COLO668 (cell line): ENCODE results near the gene CACNA1C.

ENCODE experiments used
- DNase-seq: peaks from one replicate; lab custom pipeline; 2025; ENCODE audit not compliant: unreplicated experiment; lab: John Stamatoyannopoulos, UW

CACNA1C gene

DNA sequence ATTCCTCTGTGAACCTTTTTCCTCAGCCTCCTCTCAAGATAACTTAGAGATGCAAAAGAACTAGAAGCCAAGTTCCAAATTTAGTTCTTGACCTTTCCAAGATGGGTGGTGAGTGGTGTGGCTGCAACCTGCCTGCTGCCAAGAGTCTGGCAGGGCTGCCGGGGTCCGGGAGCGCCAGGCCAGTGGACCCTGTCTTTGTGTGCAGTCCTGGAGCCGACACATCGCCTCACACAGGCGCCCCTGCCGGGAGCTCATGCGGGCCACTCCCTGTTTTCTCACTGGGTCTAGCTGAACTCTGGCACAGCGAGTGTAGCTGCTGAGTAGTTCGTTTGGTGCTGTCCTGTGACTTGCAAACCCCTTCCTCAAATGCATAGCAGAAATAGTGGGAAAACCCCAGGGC, 84.9 kb downstream of the CACNA1C start:
- no peak for DNase-seq

DNA sequence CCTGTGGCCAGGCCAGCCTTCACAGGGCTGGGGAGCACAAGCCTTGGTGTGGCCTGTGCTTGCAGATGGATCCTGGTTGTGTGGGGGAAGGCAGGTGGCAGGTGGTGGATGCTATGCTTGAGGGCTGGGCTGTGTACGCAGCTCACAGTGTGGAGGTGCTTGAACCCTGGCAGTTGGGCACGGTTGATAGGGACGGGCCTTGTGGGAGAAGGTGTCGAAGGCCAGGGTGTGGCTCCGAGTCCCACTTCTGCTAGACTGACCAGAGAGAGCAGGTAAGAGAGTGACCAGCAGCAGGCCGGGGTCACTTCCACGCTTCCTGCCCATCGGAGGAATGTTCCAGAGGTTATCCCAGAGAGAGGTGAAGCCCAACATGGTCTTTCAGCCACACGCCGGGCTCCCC, 85.5 kb downstream of the CACNA1C start:
- peak; percentile 20 for DNase-seq

DNA sequence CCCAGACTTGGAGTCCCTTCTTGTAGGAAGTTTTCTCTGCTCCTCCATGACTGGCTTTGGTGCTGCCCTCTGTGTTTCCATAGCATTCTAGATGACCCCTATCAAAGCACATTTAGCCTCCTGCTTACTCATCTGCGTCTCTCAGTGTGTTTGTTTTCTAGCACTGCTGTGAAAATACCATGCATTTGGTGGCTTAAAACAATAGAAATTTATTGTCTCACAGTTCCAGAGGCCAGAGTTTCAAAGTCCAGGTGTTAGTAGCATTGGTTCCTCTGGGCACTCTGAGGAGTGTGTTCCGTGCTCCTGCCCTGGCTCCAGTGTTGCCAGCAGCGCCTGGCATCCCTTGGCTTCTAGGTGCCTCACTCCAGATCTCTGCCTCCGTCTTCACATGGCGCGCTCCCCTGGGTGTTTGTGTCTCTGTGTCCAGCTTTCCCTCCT, 86.1 kb downstream of the CACNA1C start:
- no peak for DNase-seq

DNA sequence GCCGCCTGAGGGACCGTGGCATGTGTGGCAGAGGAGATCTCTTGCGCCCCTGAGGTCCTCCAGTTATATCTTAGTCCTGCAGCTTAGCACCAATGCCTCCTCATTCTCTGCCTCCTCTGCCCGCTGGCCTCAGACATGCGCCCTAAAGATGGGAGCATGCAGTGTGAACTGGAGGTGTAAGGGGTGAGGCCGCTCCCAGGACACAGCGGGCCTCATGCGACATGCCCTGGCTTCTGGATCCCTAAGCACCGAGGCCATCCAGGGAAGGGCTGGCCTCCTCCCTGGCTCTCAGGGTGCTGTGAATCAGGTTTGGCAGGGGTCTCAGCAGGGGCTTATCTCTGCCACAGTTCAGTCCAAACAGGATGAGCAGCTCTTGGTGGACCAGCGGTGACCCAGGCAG, 86.9 kb downstream of the CACNA1C start:
- no peak for DNase-seq

DNA sequence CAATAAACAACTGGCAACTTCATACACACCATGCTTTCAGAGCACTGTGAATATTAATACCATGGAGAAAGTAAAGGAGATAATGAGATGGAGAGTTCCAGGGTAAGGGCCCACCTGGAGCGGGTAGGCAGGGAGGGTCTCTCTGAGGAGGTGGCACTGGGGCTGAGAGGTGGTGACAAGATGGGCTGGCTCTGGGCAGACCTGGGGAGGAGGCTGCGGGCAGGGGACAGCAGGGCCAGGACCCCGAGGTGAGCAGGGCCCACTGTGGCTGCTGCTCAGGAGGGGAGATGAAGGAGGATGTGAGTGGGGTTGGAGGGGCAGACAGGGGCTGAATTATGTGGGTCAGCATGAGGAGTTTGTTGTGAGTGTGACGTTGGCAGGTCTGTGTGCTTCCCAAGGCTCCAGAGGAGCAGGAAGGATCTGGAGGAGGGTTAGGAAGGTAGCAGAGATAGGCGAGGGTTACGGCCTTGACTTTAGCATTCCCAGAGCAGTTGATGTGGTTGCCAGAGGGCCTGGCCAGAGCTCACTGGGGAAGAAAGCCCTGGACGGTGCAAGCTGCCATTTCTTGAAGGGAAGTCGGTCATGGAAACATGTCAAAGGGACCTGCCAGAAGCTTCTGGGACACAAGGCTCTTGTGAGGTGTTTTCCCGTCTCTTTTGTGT, 88.2 kb downstream of the CACNA1C start:
- DNase-seq: no peak

DNA sequence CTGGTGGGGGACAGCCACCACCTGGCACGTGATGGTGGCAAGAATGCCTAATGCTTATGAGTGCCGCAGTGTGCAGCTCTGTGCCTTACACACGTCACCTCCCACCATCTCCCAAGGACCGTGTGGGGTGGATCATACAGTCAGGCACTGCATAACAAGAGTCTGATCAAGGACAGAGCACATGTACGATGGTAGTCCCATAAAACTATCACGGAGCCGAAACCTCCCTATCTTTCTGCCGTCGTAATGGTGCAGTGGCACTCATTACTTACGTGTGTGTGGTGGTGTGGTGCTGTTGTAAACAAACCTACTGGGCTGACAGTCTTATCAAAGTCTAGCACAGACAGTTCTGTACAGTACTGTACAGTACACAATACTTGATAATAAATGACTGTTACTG, 89.3 kb downstream of the CACNA1C start:
- no peak for DNase-seq

DNA sequence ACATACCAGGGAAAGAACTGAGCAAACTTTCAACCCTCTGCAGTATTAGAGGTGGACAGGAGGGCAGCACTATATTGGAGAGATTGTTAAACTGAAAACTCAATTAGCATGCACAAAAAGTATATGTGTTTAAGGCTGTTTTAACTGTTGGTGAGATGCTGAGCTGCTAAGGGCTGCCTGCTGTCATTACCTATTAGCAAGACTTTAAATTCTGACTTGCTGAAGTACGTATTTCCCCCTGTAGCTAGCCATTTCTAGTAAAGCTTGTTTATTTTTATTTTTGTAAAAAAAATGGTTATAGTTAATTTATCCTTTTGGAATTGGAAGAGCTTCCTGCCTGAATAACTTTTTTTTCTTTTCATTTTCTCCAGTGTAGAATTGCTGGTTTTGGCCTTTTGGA, 92.2 kb downstream of the CACNA1C start:
- DNase-seq: no peak

DNA sequence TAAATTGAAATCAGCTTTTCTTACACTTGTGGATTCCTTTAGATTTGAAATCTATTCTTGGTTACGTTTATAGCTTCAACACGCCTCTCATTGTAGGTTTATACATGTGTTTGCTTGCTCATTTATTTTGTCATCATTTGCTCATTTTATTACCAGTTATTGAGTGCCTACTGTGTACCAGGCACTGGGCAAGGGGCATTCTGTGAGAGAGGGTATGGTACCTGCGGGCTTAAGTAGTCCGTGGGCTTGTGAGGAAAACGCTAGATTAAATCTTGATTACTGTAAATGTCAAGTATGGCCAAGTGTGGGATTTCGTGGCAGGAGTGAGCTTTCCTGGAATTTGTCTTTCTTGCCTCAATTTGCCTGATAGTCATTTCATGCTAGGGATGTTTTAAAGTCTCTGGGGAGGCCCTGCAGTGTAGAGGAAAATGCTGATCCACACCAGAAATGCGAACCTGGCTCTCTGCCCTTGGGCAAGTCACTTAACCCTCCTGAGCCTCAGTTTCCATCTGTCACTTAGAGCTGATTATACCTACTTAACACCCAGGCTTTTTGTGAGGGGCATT, 92.7 kb downstream of the CACNA1C start:
- no peak for DNase-seq

DNA sequence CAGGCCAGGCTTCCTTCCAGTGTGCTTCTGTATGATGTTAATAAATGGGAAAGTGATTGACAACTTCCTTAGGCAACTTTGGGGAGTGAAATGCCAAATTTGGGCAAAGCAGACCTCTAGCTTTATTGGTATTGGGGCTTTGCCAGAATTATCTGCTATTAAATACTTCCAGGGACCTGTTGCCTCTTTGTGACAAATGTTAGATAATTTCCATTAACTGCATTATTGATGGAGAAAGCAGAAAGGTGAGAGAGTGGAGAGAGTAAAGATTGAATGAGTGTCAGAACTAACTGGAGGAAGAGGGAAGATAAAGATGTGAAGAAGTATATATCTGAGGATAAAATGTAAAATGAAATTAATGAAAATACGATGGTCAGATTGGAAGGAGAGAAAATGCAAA, 94.5 kb downstream of the CACNA1C start:
- no peak for DNase-seq

DNA sequence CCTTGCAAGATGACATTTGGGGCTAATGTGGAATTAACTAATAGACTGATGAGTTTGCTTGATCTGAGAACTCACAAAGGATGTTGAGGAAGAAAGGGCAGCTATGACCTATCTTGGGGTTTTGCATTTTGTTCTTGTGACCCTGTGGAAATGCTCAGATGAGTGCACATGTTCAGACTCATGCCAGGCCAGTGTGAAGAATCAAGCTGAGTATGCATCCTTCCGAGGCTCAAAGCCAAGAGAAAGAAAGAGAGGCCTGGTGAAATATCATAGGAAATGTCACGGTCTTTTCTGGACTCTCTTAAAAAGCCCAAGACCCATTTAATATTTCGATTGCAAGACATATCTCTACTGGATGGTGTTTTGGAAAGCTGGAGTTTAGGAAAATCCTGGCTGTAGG, 96.3 kb downstream of the CACNA1C start:
- DNase-seq: no peak

DNA sequence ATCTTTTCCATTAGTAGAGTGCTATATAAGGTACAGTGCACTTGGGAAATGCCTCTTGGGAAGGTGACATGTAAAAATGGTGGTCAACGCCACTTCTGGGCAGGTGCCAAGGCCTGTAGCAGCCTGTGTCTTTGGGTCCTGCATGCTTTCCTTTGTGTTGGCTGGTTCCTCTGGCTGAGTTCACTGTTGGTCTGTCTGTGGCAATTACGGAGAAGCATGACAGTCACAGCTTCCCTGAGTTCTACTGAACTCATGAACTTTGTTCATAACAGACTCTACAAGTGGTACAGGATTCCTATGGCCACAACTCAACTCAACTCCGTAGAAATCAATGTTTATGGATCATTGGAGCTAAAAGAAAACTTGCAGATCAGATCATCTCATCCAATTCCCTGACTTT, 98.0 kb downstream of the CACNA1C start:
- no peak for DNase-seq

DNA sequence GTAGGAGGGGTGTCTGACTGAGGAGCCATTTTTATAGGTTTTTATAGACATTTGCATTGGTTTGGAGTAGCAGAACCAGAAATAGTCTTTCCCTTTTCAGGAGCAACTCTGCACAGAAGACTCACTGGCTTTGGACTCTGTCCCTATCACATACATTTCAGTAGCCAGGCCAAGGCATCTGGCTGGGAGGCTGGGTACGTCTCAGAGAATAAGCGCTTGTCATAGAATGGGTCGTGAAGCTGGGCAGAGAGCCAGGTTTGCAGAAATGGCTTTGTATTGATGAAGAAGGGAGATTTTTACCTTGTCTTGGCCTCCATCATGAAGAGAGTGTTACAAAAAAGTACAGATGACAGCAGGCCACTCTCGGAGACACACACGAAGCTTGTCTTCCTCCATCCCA, 98.6 kb downstream of the CACNA1C start:
- no peak for DNase-seq

DNA sequence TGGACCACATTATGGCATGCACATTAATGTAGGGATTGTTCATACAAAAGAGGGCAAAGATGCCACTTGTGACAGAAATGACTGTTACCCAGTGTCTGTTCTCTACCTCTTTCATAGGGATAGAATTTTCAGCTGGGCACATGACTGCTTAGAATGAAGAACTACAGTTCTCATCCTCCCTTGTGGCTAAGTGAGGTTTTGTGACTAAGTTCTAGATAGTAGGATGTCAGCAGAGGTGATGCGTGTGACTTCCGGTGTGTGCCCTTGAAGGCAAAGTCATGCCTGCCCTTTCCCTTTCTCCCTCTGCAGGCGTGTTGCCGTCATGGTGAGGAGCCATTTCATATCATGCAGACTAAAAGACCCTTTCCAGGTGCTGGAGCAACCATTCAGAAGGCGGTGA, 99.3 kb downstream of the CACNA1C start:
- DNase-seq: no peak

DNA sequence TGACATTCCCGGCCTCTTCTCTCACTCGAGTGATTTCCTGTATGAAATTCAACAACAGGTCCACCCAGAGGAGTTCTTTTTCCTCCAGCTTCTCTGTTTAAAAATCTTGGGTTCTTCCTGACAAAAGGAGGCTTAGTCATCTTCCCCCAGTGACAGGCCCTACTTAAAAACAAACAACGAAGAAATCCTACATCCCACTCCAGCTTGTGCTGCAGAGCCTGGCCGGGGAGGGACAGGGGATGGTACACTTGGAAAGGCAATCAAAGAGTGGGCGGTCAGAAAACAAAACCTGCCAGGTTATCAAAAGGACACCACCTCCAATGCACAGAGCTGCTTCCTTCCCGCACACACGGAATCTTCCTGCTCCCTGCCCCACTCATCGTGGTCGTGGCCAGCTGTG, 101.3 kb downstream of the CACNA1C start:
- no peak for DNase-seq

DNA sequence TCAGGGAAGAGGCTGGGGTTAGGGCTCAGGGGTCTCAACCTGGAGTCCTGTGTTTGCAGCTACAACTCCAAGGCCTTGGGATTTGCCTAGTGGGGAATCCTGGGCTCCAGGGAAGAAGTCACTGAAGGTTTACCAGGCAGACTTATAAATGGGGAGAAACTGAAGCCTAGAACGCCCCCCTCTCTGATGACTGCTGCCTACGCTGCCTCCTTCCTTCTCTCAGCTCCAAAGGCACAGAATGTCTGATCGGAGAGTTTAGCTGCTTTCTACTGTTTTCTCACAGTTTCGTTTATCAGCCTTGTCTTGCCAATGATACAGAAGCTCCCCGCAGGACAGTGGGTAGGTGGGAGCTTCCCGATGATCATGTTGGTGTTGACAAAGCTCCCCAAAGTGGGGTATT, 101.7 kb downstream of the CACNA1C start:
- no peak for DNase-seq

DNA sequence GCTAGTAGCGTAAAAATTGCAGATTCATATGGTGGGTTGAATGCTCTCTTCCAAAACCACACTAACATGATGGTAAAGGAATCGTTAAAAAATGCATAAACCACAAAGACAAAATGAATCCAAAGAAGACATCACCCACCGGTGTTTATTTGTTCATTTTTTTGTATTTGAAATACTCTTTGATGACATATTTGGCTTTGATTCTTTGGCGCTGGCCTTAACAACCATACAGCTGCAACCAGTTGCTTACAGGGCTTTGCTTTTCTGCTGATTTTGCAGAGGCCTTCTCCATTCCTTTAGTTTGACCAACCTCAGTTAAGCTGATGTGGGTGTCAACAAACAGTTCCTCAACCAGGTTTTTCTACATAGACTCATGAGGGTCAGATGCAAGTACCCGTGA, 103.5 kb downstream of the CACNA1C start:
- DNase-seq: no peak

DNA sequence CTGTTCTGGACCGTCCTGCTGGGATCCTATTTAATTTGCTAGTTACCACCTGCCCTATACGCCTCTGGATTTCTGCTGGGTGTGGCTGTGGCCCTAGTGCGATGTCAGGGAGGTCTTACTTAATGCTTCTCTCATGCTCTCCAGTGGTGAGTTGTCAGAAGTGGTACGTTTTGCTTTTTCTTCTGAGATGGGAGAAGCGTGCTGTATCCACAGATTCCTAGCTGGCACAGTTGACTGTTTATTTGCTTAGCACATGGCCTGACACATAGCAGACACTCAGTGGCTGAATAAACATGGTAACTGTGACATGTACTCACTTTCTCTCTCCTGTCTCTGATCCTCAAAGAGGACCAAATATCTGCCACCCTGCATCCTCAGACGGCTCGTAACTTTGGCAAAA, 107.3 kb downstream of the CACNA1C start:
- DNase-seq: peak; percentile 17

DNA sequence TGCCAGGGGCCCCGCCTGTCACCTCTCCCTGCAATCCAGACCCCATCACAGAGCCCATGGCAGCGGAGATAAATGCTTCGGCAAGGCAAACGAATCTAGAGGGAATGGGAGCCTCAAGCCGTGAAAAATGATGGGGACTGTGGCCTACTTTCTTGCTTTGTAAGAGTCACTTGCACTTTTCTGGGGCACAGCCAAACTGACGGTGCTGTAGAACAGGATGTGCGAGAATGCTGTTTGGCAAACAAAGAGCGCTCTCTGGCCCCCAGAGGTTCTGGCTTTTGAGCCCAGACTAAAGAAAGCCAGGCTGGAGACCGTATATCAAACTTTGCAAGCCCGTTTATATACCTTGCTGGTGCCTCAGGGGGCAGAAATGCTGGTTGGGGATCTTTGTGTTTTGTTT, 108.7 kb downstream of the CACNA1C start:
- DNase-seq: no peak

DNA sequence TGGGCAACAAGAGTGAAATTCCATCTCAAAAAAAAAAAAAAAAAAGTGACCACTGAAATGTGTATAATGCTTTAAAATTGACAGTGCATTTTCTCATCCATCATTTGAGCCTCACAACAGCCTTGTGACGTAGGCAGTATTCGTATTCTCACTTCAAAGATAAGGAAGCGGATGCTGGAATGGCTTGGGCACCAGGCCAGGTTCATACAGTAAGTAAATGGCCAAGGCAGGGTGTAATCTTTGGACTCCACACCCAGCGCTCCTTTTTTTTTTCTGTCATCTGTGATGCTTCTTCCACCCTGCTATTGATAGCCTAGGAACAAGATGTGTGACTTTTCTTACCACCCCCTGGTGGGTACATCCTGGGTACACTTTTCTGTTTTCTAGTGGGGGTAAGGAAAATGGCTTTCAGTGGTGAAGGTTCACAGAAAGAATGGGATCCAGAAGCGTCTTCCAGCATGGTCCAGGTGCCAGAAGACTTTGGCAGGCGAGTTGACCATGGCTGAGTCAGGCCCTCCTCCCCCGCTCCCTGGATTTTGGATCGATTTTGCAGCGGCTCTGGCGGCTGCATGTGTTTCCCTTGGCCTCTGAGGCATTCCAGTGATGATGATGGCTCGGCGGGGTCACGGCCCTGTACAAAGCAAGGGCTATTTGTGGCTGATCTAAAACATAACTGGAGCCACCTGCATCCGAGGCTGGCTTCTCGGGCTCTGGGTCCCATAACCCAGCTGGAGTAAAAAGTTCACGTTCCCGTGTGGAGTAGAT, 110.6 kb downstream of the CACNA1C start:
- DNase-seq: no peak

DNA sequence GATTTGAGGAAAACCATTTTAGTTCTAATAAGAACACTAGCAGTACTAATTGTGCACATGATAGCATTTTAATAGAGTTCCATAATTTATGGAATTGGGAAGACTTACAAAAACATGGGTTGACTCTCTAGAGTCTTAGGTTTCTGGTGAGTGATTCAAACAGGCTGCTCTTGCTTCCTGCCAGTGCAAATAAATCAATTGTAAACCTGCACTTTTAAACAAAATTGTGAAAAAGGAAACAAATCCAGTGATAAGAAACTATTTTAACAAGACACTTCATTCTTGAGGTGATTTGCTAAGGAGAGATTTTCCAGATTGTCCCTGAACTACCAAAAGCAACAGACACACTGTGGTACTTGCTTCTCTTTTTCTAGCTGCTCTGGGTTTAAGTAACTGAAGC, 112.2 kb downstream of the CACNA1C start:
- DNase-seq: no peak

DNA sequence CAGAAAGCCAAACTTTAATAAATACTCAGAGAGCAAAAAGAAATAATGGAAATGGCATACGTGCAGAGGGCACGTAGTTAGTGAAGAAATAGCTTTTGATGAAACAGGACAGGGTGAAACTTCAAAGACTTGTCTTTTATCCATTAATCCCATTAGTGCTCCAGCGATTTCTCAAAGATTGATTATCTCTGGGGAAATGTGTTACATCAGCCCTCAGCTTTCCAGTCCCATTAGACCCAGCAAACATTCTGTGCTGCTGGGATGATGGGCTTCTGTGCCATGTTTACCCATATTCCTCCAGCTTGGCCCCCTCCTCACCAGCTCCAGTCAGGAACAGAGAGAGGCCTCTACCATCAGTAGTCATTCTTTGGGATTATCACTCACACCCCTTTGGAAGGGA, 113.1 kb downstream of the CACNA1C start:
- no peak for DNase-seq

DNA sequence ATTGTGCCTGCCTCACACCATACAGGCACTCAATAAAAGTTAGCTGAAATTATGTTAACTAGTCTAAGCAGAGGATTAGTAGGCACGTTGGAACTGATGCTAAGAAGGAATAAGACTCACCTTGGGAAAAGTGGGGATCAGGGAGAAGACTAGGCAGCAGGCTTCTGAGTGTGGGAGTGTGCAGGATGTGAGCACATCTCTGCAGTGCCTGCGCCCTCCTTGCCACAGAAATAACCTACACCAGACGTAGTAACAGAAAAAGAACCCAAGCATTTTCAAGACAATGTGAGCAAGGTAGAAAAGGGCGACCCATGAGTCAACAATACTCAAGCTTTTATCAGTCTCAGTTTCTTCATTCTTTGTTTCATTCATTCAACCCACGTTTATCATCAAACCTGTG, 113.9 kb downstream of the CACNA1C start:
- DNase-seq: no peak

DNA sequence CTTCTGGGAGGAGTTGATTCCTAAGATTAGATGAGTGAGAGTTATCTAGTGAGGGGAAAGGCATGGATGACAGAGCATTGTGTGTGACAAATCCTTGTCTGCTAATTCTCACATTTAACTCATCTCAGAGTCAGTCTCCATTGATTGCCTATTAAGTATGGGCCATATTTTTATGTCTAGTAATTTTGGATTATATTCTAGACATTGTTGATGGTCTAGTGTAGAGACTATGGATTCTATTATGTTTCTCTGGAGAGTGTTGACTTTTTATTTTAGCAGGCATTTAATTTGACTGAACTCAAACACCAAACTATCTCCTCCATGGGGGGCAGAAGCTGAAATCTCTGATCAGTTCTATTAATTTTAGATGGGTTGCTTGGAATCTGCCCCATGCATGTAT, 114.4 kb downstream of the CACNA1C start:
- DNase-seq: no peak
